Pons (tissue), 1 donor: ENCODE results near the gene FTSJ3.
"Not testable (repeated sequence)": the region's sequence is repeated elsewhere in the genome, so short reads cannot be mapped to it uniquely, and the experiment has no call there.

Experiments used
- DNase-seq: peaks from one replicate; pipeline ENCODE4 v3.0.0-alpha.2; 2016; ENCODE audit warnings: low spot score

FTSJ3 gene, protein sequence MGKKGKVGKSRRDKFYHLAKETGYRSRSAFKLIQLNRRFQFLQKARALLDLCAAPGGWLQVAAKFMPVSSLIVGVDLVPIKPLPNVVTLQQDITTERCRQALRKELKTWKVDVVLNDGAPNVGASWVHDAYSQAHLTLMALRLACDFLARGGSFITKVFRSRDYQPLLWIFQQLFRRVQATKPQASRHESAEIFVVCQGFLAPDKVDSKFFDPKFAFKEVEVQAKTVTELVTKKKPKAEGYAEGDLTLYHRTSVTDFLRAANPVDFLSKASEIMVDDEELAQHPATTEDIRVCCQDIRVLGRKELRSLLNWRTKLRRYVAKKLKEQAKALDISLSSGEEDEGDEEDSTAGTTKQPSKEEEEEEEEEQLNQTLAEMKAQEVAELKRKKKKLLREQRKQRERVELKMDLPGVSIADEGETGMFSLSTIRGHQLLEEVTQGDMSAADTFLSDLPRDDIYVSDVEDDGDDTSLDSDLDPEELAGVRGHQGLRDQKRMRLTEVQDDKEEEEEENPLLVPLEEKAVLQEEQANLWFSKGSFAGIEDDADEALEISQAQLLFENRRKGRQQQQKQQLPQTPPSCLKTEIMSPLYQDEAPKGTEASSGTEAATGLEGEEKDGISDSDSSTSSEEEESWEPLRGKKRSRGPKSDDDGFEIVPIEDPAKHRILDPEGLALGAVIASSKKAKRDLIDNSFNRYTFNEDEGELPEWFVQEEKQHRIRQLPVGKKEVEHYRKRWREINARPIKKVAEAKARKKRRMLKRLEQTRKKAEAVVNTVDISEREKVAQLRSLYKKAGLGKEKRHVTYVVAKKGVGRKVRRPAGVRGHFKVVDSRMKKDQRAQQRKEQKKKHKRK

DNA sequence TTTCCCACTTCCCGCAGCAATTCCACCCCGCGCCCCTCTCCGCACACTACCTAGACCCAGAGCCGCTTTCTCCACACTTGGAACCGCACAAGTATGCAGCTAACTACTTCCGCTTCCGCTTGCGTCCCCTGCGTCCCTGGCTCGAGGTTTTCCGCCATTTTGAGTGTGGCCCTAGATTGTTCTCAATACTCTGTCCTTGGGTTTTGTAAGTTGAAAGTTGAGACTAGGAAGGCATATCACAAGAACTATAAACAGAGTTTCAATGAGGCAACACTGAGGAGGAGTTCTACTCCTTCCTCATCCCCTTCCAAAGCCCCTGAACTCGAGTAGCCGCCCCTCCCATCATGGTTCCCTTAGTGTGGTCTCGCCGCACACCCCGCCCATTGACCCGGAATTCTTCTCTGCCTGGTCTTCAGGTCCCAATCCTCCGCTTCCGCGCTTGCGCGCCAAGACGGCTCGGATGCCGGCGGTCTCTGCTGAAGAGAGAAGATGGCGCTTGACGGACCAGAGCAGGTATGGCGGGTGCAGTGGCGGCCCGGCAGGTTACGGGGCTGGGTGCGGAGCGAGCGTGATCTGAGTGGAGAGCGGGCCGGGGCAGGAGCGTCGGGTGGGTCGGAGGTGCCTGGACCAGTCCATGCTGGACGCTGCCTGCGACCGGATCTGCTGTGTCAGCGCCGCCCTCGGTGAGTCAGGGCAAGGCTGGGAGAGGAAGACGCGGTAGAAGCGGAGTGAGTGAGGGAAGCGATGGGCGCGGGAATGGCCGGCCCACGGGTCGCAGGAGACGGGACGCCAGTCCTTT, at the start of gene FTSJ3, which contains the start of gene PSMC5:
Gene FTSJ3, minus strand, starts transcription at position 662 of the 799 bp plus-strand sequence. CDS start 761 bp downstream, outside the sequence.
Gene PSMC5, plus strand, starts transcription at position 430 of the 799 bp plus-strand sequence. Its CDS starts 60 bp downstream, at position 490.
- peak; percentile 98 for DNase-seq

DNA sequence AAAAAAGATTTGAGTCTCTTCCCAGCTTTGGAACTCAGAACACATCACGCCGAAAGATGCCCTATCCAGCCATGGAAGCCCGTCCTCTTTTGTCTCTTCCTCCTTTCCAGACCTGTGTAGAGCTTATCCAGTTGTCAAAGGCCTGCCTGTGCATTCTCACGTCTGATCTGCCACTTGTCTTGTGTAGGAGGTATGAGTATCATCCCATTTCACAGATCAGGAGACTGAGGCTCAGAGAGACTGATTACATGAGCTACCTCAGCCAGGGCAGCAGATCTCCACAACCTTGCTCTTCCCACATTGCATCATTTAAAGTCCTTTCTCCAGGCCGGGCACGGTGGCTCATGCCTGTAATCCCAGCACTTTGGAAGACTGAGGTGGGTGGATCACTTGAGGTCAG, 47.2 kb upstream of the FTSJ3 start:
- not testable (repeated sequence) for DNase-seq

DNA sequence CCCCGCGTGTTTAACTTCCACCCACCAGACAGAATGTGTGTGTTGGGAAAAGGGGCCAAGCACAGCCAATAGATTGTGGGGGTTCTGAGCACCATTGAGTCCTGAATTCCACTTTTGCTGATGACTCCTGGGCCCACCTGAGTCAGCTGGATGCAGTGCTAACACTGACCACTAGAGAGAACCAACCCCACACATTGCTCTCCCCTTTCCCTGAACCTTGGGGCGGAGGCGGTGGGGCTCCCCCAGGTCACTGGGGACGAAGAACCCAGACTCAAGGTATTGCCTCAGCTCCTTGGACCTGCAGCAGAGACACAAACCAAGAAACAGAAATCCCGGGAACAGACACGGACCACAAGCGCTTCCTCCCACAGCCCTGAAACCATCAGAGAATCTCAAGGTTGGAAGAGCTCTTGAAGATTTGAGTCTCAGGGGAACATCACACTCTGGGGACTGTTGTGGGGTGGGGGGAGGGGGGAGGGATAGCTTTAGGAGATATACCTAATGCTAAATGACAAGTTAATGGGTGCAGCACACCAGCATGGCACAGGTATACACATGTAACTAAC, 46.7 kb upstream of the FTSJ3 start:
- DNase-seq: not testable (repeated sequence)

DNA sequence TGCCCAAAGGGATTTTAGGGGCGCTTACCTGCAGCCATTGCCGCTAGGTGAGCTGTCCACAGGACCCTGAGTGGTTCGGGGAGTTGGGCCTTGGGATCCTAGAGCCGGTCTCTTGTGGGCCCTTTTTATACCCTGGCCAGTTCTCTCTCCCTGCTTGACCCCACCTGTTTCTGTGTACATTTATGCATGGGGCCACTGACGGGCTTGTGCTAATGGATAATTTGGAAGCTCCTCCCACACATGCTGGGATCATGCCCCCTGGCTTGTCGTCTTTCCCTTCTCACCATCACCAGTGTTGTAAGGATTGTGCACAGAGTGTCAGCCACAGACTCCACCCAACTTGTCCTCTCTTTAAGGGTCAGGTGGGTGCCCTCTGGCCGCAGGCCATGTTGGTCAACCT, 46.1 kb upstream of the FTSJ3 start, which contains the start of gene CSH2:
Gene CSH2, minus strand, starts transcription at position 101 of the 400 bp plus-strand sequence. Its CDS starts 63 bp downstream, at position 38.
- not testable (repeated sequence) for DNase-seq

DNA sequence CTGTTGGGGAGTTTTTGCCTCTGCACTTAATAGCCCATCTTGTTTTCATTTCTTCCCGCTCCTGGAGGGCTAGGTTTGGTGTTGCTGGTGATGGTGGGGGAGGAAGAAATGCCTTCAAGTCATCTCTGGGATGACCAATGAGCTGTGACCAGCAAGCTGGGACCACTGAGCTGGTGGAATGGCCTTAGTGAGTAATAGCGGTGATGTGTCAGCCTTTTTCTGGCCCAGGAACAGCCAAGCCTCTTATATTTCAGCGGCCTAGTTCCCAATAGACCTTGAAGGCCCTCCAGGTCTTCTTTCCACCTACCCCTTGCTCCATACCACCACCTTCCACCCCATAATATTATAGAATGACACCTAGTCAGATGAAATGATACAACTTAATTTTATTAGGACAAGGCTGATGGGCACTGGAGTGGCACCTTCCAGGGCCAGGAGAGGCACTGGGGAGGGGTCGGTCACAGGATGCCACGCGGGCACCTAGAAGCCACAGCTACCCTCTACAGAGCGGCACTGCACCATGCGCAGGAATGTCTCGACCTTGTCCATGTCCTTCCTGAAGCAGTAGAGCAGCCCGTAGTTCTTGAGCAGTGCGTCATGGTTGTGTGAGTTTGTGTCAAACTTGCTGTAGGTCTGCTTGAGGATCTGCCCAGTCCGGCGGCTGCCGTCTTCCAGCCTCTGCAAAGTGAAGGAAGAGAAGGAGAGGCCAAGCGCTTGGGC, 44.3 kb upstream of the FTSJ3 start:
- DNase-seq: not testable (repeated sequence)

DNA sequence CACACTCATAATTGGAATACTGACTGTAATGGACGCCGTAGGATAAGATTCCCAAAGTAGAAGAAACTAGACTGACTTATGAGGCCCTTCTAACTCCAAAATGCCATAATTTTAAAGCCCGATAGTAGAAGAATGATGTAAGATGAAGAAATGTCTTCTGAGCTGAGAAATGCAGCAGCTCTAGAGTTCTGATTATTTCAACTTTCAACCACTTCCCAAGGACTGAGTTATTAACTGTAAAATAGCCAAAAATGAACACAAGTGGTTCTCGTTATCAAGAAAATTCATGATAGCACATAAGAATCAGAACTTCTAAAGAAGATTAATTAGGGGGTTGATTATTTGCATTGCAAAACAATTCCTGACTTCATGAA, 42.8 kb upstream of the FTSJ3 start:
- not testable (repeated sequence) for DNase-seq

DNA sequence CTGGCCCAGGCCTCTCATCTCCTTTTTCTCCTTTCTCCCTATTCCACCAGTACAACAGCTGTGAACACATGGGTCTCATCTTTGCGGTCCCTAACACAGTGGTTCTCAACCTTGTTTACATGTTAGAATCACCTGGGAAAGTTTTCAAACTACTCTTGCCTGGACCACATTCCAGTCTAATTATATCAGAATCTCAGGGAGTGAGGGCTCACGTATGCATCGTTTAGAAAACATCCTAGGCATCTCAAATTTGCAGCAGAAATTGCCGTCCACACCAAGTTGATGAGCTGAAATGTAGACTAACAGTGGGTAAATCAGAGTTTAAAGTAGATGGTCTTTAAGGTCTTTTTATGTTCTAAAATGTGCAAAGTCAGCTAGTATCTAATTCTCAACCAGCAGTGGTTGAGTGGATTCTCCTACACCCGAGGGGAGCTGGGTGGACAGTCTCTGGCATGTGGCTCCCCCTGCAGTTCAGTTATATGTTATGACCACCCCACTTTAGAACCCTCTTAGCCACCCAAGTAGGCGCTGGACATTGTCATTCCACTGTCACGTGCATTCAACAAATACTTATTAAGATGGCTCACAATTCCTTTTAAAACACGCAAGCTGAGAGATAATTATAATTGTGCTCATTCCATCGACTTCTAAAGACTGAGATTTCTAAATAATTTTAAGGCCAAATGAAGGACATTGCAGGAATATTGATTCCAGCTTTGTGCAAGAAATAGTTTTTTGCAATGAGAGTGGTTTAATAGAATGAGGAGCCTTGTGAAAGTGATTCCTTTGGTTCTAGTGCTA, 42.2 kb upstream of the FTSJ3 start:
- not testable (repeated sequence) for DNase-seq

DNA sequence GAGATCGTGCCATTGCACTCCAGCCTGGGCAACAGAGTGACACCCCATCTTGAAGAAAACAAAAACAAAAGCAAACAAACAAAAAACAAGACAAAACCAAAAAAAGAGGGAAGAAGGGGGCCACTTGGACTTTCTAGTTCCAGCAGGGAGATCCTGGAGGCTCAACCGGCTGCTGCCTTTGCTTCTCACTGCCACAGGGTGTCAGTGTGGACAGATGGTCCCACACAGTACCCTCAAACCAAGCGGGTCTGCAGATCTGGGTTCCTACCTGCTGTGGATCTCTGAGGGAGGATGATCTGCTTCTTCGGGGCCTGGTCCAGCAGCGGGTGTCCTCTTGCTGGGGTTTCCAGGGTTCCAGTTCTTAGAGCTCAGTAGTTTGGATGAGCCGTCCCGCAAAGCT, 39.2 kb upstream of the FTSJ3 start:
- not testable (repeated sequence) for DNase-seq

DNA sequence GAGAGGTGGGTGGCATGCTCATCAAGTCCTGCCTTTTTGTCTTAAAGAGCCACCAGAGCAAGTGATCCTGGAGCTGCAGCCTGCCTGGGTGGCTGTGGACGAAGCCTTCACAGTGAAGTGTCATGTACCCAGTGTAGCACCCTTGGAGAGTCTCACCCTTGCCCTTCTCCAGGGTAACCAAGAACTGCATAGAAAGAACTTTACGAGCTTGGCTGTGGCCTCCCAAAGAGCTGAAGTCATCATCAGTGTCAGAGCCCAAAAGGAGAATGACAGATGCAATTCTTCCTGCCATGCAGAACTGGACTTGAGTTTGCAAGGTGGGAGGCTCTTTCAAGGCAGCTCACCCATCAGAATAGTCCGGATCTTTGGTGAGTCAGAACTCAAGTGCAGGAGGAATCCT, 31.8 kb upstream of the FTSJ3 start:
- no peak for DNase-seq

DNA sequence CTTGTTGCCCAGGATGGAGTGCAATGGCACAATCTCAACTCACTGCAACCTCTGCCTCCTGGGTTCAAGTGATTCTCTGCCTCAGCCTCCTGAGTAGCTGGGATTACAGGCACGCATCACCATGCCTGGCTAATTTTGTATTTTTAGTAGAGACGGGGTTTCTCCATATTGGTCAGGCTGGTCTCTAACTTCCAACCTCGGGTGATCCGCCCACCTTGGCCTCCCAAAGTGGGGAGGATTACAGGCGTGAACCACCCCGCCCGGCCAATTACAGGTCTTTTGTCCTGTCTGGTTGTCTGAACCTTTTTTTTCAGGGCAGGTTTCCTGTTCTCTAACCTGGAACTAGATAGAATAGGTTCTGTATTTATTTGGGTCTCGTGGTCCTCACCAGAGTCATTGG, 29.0 kb upstream of the FTSJ3 start:
- DNase-seq: not testable (repeated sequence)

DNA sequence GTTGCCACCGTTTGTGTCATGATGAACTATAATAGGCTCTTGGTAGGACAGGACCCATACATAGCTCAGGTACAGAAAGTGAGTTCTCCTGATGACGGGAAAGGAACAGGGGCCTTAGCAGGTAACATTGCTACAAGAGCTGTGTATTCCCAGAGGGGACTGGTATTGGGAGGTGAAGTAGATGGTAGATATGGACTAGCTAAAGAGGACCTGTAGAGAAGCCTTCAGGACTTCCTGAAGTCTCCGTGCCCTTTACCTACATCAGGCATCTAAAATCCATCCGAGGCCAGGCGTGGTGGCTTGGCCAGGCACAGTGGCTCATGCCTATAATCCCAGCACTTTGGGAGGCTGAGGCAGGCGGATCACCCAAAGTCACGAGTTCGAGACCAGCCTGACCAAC, 27.7 kb upstream of the FTSJ3 start:
- no peak for DNase-seq

DNA sequence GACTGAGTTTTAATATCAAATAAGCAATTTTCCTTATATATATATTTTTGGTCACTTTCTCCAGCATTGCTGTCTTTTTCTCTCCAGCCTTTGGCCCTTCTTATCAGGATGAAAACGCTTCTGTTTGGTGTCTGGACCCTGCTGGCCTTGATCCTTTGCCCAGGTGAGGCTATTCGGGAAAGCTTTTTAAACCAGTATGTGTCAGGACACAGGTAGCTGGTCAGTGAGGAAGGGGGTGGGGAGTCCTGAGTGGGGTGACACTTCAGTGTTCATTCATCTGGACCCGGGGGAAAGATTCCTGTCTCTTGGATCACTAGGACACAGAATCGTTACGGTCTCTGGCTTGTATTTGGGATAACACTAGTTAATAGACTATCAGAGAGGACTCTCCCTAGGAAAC, 27.2 kb upstream of the FTSJ3 start:
- DNase-seq: no peak

DNA sequence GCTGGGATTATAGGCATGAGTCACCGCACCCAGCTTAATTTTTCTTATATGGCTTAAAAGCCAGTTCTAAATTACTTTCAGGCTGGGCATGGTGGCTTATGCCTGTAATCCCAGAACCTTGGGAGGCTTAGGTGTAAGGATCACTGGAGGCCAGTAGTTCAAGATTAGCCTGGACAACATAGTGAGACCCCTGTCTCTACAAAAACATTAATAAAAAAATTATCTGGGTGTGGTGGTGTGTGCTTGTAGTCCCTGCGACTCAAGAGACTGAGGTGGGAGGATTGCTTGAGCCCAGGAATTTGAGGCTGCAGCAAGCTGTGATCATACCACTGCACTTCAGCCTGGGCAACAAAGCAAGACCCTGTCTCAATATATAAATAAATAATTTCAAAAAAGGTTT, 25.8 kb upstream of the FTSJ3 start:
- no peak for DNase-seq

DNA sequence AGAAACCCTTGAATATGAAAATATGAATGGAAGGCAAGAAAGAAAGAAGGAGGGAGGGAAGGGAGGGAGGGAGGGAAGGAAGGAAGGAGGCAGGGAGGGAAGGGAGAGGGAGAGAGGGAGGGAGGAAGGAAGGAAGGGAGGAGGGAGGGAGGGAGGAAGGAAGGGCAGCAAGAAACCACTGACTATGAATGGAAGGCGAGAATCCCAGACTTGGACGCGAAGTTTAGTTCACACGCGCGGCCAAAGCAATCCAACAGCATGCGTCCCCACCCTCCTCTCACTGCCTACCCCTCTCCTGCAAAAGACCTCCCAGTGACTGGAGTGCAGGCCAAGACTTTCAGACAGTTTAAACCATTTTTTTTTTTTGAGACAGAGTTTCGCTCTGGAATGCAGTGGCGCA, 22.9 kb upstream of the FTSJ3 start:
- no peak for DNase-seq

DNA sequence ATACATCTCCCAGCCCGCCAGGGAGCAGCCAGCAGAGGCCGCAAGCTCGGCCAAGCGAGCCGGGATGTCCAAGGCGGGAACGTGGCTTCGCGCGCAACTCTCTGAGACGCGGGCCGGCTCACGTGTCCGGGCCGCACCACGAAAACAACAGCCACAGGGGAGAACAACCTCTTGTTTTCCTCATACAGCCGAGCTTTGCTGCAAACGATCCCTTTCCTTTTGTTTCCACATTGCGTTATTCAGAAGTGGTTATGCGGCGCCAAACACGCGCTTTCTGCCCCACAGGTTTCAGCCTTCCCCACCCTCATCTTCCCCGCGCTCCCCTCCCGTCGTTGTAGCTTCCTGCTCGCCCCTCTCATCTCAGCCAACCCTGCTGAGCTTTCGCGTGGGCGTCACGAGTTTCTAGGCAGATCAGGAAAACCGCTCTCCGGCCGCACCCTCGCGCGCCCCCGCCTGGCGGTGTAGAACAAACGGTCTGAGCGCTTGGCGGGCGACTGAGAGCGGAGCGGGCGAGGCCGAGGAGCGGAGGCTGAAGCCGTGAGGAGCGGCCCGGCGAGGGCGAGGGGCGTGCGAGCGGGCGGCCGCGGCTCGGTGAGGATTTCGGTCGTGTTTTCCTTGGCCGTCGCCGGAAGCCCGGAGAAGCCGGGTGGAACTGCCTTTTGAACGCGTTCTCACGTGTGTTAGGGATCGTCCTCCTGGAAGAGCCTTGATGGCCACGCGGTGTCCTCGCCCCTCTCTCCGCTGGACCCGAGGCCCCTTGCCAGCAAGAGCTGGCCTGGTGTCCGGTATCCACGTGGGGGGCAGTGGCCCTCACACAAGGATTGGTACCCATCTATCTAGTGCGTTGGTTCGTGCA, 21.6 kb upstream of the FTSJ3 start:
- peak; percentile 86 for DNase-seq

DNA sequence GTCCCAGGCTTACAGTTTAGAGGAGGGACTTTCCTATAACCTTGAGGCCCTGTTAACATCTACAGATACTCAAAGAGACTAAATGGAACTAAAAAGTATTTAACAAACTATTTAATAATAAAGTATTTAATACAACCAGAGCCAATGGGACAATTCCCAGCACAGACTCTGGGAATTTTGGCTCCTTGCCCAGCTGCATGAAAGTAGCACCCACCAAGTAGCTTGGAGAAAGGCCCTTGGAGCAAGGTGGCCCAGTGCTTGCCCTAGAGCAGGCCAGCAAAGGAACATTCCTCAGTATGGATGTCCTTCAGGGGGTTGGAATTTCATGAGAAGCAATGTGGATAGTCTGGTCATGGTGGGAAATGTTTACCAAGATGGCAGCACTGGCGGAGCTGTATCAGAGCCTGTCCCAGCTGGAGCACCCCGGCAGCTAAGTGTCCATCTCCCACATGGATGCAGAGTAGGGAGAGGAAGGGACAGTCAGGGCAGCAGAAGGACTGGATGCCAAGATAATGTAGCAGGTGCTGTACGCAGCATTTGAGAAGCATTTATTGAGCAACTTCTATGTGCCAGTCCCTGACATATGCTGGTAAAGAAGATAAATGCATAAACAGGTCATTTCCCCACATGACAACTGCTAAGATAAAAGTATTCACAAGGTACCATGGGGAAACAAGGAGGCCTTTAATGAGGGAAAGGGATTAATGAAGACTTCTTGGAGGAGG, 20.2 kb upstream of the FTSJ3 start:
- no peak for DNase-seq

DNA sequence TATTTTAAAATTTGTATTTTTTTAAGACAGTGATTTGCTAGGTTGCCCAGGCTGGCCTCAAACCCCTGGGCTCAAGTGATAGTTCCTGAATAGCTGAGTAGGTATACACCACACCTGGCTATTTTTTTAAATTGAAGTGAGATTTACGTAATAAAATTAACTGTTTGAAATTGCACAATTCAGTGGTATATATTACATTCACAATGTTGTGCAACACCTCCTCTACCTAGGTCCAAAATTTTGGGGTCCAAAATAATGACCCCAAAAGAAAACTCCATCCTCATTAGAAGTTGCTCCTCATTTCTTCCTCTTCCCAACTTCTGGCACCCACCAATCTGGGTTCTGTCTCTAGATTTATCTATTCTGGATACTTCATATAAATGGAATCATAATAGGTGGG, 18.0 kb upstream of the FTSJ3 start:
- no peak for DNase-seq

DNA sequence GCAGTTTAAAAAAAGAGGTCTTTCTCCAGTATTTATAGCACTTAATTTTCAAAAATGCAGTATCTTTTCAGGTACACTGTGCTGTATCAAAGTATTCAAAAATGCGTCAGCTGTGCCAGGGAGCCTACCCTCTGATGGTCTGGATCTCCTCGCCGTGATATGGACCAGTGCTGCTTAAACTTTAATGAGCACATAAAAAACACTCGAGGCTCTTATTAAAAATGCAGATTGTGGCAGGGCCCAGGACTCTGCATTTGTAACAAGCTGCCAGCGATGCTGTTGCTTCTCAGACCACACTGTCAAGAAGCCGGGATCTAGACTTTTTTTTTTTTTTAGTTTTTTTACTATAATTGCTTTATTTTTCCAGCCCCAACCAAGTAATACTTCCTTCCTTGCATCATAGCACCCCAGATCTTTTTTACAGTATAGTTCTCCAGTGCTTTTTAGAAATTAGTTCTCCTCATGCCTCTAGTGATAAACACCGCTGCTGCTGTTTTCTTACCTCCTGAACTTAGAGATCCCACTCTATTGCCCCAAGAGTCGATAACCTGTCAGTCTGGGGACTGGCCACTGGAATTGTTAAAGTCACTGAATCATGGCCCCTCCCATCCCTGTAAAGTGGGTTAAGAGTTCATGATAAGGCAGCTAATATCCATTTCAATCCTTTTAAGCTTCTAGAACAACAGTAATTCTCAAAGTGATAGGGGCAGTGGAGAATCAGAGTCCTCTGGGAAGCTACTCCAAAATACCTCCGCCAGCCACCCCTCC, 16.6 kb upstream of the FTSJ3 start:
- DNase-seq: no peak
